WTC11 (cell line): ENCODE results near the gene UCKL1. TPM values are rescaled to one million over a fixed set of nuclear protein-coding genes. Genes with fewer than 3 reads are reported as not detected.

ENCODE experiments used
- ATAC-seq: fragments of 200-7000 bp; cut with Tn5 transposase; 2 replicates; pipeline ENCODE4 v1.10.0; 2021; ENCODE audit warnings: mild to moderate bottlenecking, moderate library complexity
- Bru-seq: library from RNA; stranded (reverse); fragments of 400-500 nt; gene quantifications from one replicate; lab custom pipeline; 2021; lab: Mats Ljungman, UMichigan
- CTCF ChIA-PET: fragments of 300-600 bp; sonication (Branson Sonifier 250); formaldehyde crosslinking; loops from one replicate; lab custom pipeline; 2021; ENCODE audit warnings: antibody characterized with exemption; lab: Charles Lee
- POLR2A ChIA-PET: fragments of 350-600 bp; sonication (Branson Sonifier 250); formaldehyde crosslinking; loops from one replicate; lab custom pipeline; 2021; ENCODE audit warnings: antibody characterized with exemption; lab: Charles Lee
- DNase-seq: peaks from one replicate; pipeline ENCODE4 v3.0.0; 2021; ENCODE audit warnings: low spot score
- H3K27ac Mint-ChIP-seq: 2 replicates; pipeline ENCODE4 v1.8.0; 2021; ENCODE audit warnings: mixed read lengths
- H3K27me3 Mint-ChIP-seq: 2 replicates; pipeline ENCODE4 v1.8.0; 2021; ENCODE audit warnings: low read depth, mild to moderate bottlenecking, moderate library complexity, mixed read lengths
- H3K36me3 Mint-ChIP-seq: 2 replicates; pipeline ENCODE4 v1.8.0; 2021; ENCODE audit warnings: mixed read lengths
- H3K4me1 Mint-ChIP-seq: 2 replicates; pipeline ENCODE4 v1.8.0; 2022; ENCODE audit warnings: mixed read lengths
- H3K4me3 Mint-ChIP-seq: 2 replicates; pipeline ENCODE4 v1.8.0; 2021; ENCODE audit warnings: mild to moderate bottlenecking, moderate library complexity, mixed read lengths
- H3K9me3 Mint-ChIP-seq: 2 replicates; pipeline ENCODE4 v1.8.0; 2021; ENCODE audit warnings: mixed read lengths
- ELF4 ChIP-seq: sonication (generic); formaldehyde crosslinking; IDR thresholded peaks from 2 replicates; pipeline ENCODE4 v1.8.1; 2022; ENCODE audit warnings: low read depth, mild to moderate bottlenecking, moderate library complexity, missing genetic modification reagents
- ERG ChIP-seq: fragments of 250-450 bp; sonication (Bioruptor Pico); IDR thresholded peaks from 2 replicates; pipeline ENCODE4 v1.8.0; 2021; ENCODE audit warnings: mild to moderate bottlenecking
- ESRRA ChIP-seq: sonication (generic); formaldehyde crosslinking; IDR thresholded peaks from 2 replicates; pipeline ENCODE4 v1.8.1; 2022; ENCODE audit warnings: mild to moderate bottlenecking, missing genetic modification reagents, borderline replicate concordance
- GRHL2 ChIP-seq: fragments of 250-450 bp; sonication (Bioruptor Pico); IDR thresholded peaks from 2 replicates; pipeline ENCODE4 v1.8.0; 2022; ENCODE audit warnings: mild to moderate bottlenecking, moderate library complexity; ENCODE audit not compliant: insufficient replicate concordance, severe bottlenecking
- IRF2 ChIP-seq: sonication (generic); formaldehyde crosslinking; IDR thresholded peaks from 2 replicates; pipeline ENCODE4 v1.8.0; 2022; ENCODE audit warnings: low read depth, missing genetic modification reagents, borderline replicate concordance
- JUN ChIP-seq: sonication (generic); formaldehyde crosslinking; IDR thresholded peaks from 2 replicates; pipeline ENCODE4 v1.8.0; 2023; ENCODE audit warnings: mild to moderate bottlenecking, missing genetic modification reagents
- MLX ChIP-seq: sonication (generic); formaldehyde crosslinking; IDR thresholded peaks from 2 replicates; pipeline ENCODE4 v1.8.1; 2023; ENCODE audit warnings: mild to moderate bottlenecking, missing genetic modification reagents, moderate library complexity
- NFE2L1 ChIP-seq: sonication (generic); formaldehyde crosslinking; IDR thresholded peaks from 2 replicates; pipeline ENCODE4 v1.8.1; 2023; ENCODE audit warnings: missing genetic modification reagents
- NFYB ChIP-seq: sonication (generic); formaldehyde crosslinking; conservative IDR thresholded peaks from 2 replicates; pipeline ENCODE4 v1.8.0; 2022; ENCODE audit warnings: low read depth, missing genetic modification reagents
- OVOL2 ChIP-seq: fragments of 250-450 bp; sonication (Bioruptor Pico); IDR thresholded peaks from 2 replicates; pipeline ENCODE4 v1.9.0; 2021; ENCODE audit warnings: mild to moderate bottlenecking, borderline replicate concordance
- PRRX2 ChIP-seq: fragments of 250-450 bp; sonication (Bioruptor Pico); IDR thresholded peaks from 2 replicates; pipeline ENCODE4 v1.8.0; 2021; ENCODE audit warnings: mild to moderate bottlenecking
- SMAD4 ChIP-seq: sonication (generic); formaldehyde crosslinking; IDR thresholded peaks from 2 replicates; pipeline ENCODE4 v1.8.0; 2022; ENCODE audit warnings: mild to moderate bottlenecking, missing genetic modification reagents
- SOX15 ChIP-seq: fragments of 250-450 bp; sonication (Bioruptor Pico); IDR thresholded peaks from 2 replicates; pipeline ENCODE4 v1.9.0; 2021; ENCODE audit warnings: mild to moderate bottlenecking
- SP1 ChIP-seq: sonication (generic); formaldehyde crosslinking; conservative IDR thresholded peaks from 2 replicates; pipeline ENCODE4 v1.8.1; 2022; ENCODE audit warnings: missing genetic modification reagents
- ZBTB21 ChIP-seq: sonication (generic); formaldehyde crosslinking; IDR thresholded peaks from 2 replicates; pipeline ENCODE4 v1.8.1; 2023; ENCODE audit warnings: mild to moderate bottlenecking, missing genetic modification reagents, borderline replicate concordance
- ZNF138 ChIP-seq: sonication (generic); formaldehyde crosslinking; conservative IDR thresholded peaks from 2 replicates; pipeline ENCODE4 v1.8.1; 2022; ENCODE audit warnings: mild to moderate bottlenecking, moderate library complexity, missing genetic modification reagents
- ZNF232 ChIP-seq: sonication (generic); formaldehyde crosslinking; IDR thresholded peaks from 2 replicates; pipeline ENCODE4 v1.8.0; 2022; ENCODE audit warnings: mild to moderate bottlenecking, missing genetic modification reagents
- ZNF317 ChIP-seq: sonication (generic); formaldehyde crosslinking; IDR thresholded peaks from 2 replicates; pipeline ENCODE4 v1.8.1; 2023; ENCODE audit warnings: low read depth, mild to moderate bottlenecking, moderate library complexity, missing genetic modification reagents, borderline replicate concordance
- ZNF671 ChIP-seq: fragments of 250-450 bp; sonication (Bioruptor Pico); IDR thresholded peaks from 2 replicates; pipeline ENCODE4 v1.8.0; 2021; ENCODE audit warnings: mild to moderate bottlenecking
- long read RNA-seq, 3 experiments: library from RNA in 1 of 3; library from capped mRNA in 1 of 3; library from polyadenylated mRNA in 1 of 3; unstranded in 2 of 3; stranded (forward) in 1 of 3; transcript quantifications; one replicate each; pipeline ENCODE4 v2.0.0, GENCODE V29; 2021
- total RNA-seq: library from RNA; stranded (reverse); gene quantifications from 3 replicates; pipeline ENCODE4 v1.2.3, GENCODE V29; 2021
- TF ChIP-seq, protein P1 (sequence below): sonication (generic); formaldehyde crosslinking; IDR thresholded peaks from 2 replicates; pipeline ENCODE4 v1.8.0; 2022; ENCODE audit warnings: mild to moderate bottlenecking, missing genetic modification reagents
- TF ChIP-seq, protein P2 (sequence below): sonication (generic); formaldehyde crosslinking; IDR thresholded peaks from 2 replicates; pipeline ENCODE4 v1.8.0; 2022; ENCODE audit warnings: mild to moderate bottlenecking, missing genetic modification reagents
- TF ChIP-seq, protein P3 (sequence below): sonication (generic); formaldehyde crosslinking; IDR thresholded peaks from 2 replicates; pipeline ENCODE4 v1.8.1; 2022; ENCODE audit warnings: low read depth, missing genetic modification reagents, borderline replicate concordance
- TF ChIP-seq, protein P4 (sequence below): sonication (generic); formaldehyde crosslinking; IDR thresholded peaks from 2 replicates; pipeline ENCODE4 v1.8.0; 2022; ENCODE audit warnings: mild to moderate bottlenecking, missing genetic modification reagents
- TF ChIP-seq, protein P5 (sequence below): sonication (generic); formaldehyde crosslinking; IDR thresholded peaks from 2 replicates; pipeline ENCODE4 v1.8.1; 2023; ENCODE audit warnings: mild to moderate bottlenecking, missing genetic modification reagents, moderate library complexity
- TF ChIP-seq, protein P6 (sequence below): sonication (generic); formaldehyde crosslinking; IDR thresholded peaks from 2 replicates; pipeline ENCODE4 v1.8.1; 2023; ENCODE audit warnings: mild to moderate bottlenecking, missing genetic modification reagents

Gene UCKL1
- 46.8 to 51.2 TPM (median 48.0 TPM) in 3 replicates for total RNA-seq
- percentile 52 among the genes with signal in this experiment for Bru-seq, nascent RNA
- long read RNA-seq, experiment 1, partial matches to known transcripts: 44 of 142 reads
- long read RNA-seq, experiment 1, other reads (novel, unspliced or antisense): 97 of 142 reads
- long read RNA-seq, experiment 2, partial matches to known transcripts: 9 of 47 reads
- long read RNA-seq, experiment 2, other reads (novel, unspliced or antisense): 38 of 47 reads
- long read RNA-seq, experiment 3, partial matches to known transcripts: 15 of 61 reads
- long read RNA-seq, experiment 3, other reads (novel, unspliced or antisense): 46 of 61 reads

DNA sequence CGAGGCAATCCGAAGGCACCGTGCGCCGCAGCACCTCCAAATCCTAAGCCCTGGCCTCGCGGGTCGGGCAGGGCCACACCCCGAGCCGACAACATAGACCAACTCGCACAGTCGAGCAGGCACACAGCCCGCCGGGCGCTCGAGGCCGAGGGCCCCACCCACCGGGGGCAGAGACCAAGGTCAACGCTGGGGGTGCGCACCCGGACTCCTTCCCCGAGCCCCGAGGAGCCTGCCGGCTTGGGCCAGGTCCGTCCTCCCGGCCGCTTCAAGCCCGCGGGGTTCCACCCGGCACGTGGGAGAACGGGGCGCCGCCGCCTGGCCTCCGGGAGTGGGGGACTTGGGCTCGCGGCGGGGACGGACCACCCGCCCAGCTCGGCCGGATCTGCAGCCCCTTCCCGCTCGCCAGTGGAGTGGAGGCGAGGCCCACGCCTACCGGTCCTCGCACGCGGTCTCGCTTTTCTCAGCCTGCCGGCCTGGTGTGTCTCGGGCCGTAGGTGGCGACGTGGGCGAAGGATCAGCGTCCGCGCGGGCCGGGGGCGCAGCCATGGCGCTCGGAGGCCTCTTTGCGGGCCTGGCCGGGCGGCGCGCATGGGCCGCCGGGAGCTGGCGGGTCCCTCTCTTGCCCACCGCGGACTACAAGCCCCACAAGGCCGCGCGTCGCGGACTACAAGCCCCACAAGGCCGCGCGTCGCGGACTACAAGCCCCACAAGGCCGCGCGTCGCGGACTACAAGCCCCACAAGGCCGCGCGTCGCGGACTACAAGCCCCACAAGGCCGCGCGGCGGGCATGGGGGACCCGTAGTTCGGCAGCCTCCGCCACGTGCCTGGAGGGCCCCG lies at the start of gene UCKL1:
Gene UCKL1 (minus strand): TSS at position 590 of the 837 bp plus-strand sequence. CDS start 44 bp downstream, at position 546.
- H3K9me3 Mint-ChIP-seq: no peaks in the 10 kb centered on the region
- CTCF ChIA-PET: interaction anchor here (0.6 to 5.0 kb wide), 12 partner anchors 14 to 331 kb away, joined by 3 to 54 read pairs (median 3); partner anchors contain the start of genes ARFRP1, PRPF6, SAMD10 and ZGPAT
- H3K36me3 Mint-ChIP-seq: no peaks in the 10 kb centered on the region; the same call in none of the 2 replicates
- no peak within 1 kb of the TSS; the same call in 1 of the 2 replicates for H3K27ac Mint-ChIP-seq
- POLR2A ChIA-PET: interaction anchor here (0.6 to 1.0 kb wide), 3 partner anchors 15 to 546 kb away, joined by 3 to 4 read pairs (median 3); partner anchors contain the start of gene PRPF6
- H3K4me1 Mint-ChIP-seq: peaks cover 20% of the 10 kb centered on the region
- ATAC-seq (peak; percentile 69), DNase-seq (peak; percentile 90)
- H3K4me3 Mint-ChIP-seq: peak within 1 kb of the TSS; percentile 79
- H3K27me3 Mint-ChIP-seq: no peaks in the 10 kb centered on the region
- peak; percentile 48; the same call in 1 of the 2 replicates for TF ChIP-seq JUN (CRISPR knock-in tag)
- peak; percentile 93 for TF ChIP-seq SP1 (CRISPR knock-in tag)
- 0 out of 2 replicates have a peak, but pooled peaks have one; percentile 15 for TF ChIP-seq ZNF138
- no peak for TF ChIP-seq ELF4 (CRISPR knock-in tag)
- TF ChIP-seq PRRX2 (CRISPR knock-in tag): no peak
- TF ChIP-seq NFYB (CRISPR knock-in tag): 0 out of 2 replicates have a peak, but pooled peaks have one; percentile 47
- no peak for TF ChIP-seq ZNF671 (CRISPR knock-in tag)
- TF ChIP-seq MLX: no peak
- TF ChIP-seq NFE2L1 (CRISPR knock-in tag): no peak
- TF ChIP-seq, protein P1, sequence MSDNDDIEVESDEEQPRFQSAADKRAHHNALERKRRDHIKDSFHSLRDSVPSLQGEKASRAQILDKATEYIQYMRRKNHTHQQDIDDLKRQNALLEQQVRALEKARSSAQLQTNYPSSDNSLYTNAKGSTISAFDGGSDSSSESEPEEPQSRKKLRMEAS (CRISPR knock-in tag): peak; percentile 89
- no peak for TF ChIP-seq GRHL2 (CRISPR knock-in tag)
- TF ChIP-seq ZBTB21: 0 out of 2 replicates have a peak, but pooled peaks have one; percentile 37
- no peak for TF ChIP-seq ERG (CRISPR knock-in tag)
- TF ChIP-seq, protein P2, sequence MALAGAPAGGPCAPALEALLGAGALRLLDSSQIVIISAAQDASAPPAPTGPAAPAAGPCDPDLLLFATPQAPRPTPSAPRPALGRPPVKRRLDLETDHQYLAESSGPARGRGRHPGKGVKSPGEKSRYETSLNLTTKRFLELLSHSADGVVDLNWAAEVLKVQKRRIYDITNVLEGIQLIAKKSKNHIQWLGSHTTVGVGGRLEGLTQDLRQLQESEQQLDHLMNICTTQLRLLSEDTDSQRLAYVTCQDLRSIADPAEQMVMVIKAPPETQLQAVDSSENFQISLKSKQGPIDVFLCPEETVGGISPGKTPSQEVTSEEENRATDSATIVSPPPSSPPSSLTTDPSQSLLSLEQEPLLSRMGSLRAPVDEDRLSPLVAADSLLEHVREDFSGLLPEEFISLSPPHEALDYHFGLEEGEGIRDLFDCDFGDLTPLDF (CRISPR knock-in tag): no peak
- TF ChIP-seq, protein P3, sequence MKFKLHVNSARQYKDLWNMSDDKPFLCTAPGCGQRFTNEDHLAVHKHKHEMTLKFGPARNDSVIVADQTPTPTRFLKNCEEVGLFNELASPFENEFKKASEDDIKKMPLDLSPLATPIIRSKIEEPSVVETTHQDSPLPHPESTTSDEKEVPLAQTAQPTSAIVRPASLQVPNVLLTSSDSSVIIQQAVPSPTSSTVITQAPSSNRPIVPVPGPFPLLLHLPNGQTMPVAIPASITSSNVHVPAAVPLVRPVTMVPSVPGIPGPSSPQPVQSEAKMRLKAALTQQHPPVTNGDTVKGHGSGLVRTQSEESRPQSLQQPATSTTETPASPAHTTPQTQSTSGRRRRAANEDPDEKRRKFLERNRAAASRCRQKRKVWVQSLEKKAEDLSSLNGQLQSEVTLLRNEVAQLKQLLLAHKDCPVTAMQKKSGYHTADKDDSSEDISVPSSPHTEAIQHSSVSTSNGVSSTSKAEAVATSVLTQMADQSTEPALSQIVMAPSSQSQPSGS (CRISPR knock-in tag): no peak
- no peak; the same call in 1 of the 2 replicates for TF ChIP-seq ZNF317 (CRISPR knock-in tag)
- TF ChIP-seq, protein P4, sequence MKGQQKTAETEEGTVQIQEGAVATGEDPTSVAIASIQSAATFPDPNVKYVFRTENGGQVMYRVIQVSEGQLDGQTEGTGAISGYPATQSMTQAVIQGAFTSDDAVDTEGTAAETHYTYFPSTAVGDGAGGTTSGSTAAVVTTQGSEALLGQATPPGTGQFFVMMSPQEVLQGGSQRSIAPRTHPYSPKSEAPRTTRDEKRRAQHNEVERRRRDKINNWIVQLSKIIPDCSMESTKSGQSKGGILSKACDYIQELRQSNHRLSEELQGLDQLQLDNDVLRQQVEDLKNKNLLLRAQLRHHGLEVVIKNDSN (CRISPR knock-in tag): peak; percentile 93
- no peak for TF ChIP-seq IRF2 (CRISPR knock-in tag)
- no peak for TF ChIP-seq OVOL2
- TF ChIP-seq ZNF232: no peak
- no peak for TF ChIP-seq SOX15
- TF ChIP-seq, protein P5, sequence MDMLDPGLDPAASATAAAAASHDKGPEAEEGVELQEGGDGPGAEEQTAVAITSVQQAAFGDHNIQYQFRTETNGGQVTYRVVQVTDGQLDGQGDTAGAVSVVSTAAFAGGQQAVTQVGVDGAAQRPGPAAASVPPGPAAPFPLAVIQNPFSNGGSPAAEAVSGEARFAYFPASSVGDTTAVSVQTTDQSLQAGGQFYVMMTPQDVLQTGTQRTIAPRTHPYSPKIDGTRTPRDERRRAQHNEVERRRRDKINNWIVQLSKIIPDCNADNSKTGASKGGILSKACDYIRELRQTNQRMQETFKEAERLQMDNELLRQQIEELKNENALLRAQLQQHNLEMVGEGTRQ (CRISPR knock-in tag): peak; percentile 90
- TF ChIP-seq, protein P6, sequence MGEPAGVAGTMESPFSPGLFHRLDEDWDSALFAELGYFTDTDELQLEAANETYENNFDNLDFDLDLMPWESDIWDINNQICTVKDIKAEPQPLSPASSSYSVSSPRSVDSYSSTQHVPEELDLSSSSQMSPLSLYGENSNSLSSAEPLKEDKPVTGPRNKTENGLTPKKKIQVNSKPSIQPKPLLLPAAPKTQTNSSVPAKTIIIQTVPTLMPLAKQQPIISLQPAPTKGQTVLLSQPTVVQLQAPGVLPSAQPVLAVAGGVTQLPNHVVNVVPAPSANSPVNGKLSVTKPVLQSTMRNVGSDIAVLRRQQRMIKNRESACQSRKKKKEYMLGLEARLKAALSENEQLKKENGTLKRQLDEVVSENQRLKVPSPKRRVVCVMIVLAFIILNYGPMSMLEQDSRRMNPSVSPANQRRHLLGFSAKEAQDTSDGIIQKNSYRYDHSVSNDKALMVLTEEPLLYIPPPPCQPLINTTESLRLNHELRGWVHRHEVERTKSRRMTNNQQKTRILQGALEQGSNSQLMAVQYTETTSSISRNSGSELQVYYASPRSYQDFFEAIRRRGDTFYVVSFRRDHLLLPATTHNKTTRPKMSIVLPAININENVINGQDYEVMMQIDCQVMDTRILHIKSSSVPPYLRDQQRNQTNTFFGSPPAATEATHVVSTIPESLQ: no peak
- no peak for TF ChIP-seq SMAD4 (CRISPR knock-in tag)
- TF ChIP-seq ESRRA (CRISPR knock-in tag): peak; percentile 75; the same call in 1 of the 2 replicates
